ENCODE measurements around the gene BSND.

GRCh38 chr1:55043726-55044125 lies 45.0 kb downstream of the BSND start:
- TF ChIP-seq CTCF (IDR thresholded peaks at IDR 0.05; ENCODE audit: low read depth, low read length) (no peak), MAX (IDR thresholded peaks at IDR 0.05; ENCODE audit: low read depth, low read length) (no peak), POLR2A (IDR thresholded peaks at IDR 0.05; ENCODE audit: extremely low read depth, insufficient read length) (no peak), MYC (IDR thresholded peaks at IDR 0.05; ENCODE audit: low read depth, low read length) (no peak)

Measured in NB4 (cell line).